IMR-90 (cell line): ENCODE results near the gene AVP. TPM values are rescaled to one million over a fixed set of nuclear protein-coding genes. Genes with fewer than 3 reads are reported as not detected.

Experiments
- ATAC-seq: fragments of 200-7000 bp; cut with Tn5 transposase; 2 replicates; pipeline ENCODE4 v1.9.1; 2020; ENCODE audit warnings: low read depth, mild to moderate bottlenecking, moderate library complexity
- BruUV-seq: library from RNA; stranded (reverse); fragments of 400-500 nt; replicated peaks from 2 replicates; lab custom pipeline; 2021; lab: Mats Ljungman, UMichigan
- CTCF ChIA-PET: fragments of 300-600 bp; formaldehyde crosslinking; extraction: SDS; loops from one replicate; lab custom pipeline; 2021; ENCODE audit warnings: antibody characterized with exemption; lab: Yijun Ruan, JAX
- POLR2A ChIA-PET: fragments of 300-600 bp; sonication (Branson Sonifier 250); formaldehyde crosslinking; loops from one replicate; lab custom pipeline; 2022; ENCODE audit warnings: antibody characterized with exemption; ENCODE audit not compliant: unreplicated experiment; lab: Charles Lee
- DNase-seq: peaks from one replicate; pipeline ENCODE4 v3.0.0; 2013
- H2AFZ ChIP-seq: replicated peaks from 2 replicates; pipeline ENCODE3; 2013; ENCODE audit warnings: low read length, mild to moderate bottlenecking; ENCODE audit not compliant: poor library complexity
- H2AK5ac ChIP-seq: 2 replicates; pipeline ENCODE4 v1.6.1; 2013; ENCODE audit warnings: low read depth, low read length, inconsistent platforms
- H2AK9ac ChIP-seq: replicated peaks from 2 replicates; pipeline ENCODE3; 2013; ENCODE audit warnings: mild to moderate bottlenecking, low read depth, low read length, moderate library complexity; ENCODE audit not compliant: poor library complexity
- H2BK120ac ChIP-seq: 2 replicates; pipeline ENCODE4 v1.6.1; 2013; ENCODE audit warnings: low read depth, low read length, inconsistent platforms
- H2BK15ac ChIP-seq: 3 replicates; pipeline ENCODE4 v1.6.1; 2013; ENCODE audit warnings: low read depth, low read length, inconsistent platforms
- H2BK20ac ChIP-seq: 2 replicates; pipeline ENCODE4 v1.6.1; 2013; ENCODE audit warnings: low read depth, mild to moderate bottlenecking, inconsistent platforms, low read length, moderate library complexity
- H2BK5ac ChIP-seq: 2 replicates; pipeline ENCODE4 v1.6.1; 2013; ENCODE audit warnings: mild to moderate bottlenecking, low read depth, low read length, inconsistent platforms; ENCODE audit not compliant: poor library complexity, severe bottlenecking
- H3K14ac ChIP-seq: replicated peaks from 2 replicates; pipeline ENCODE4 v1.6.1; 2013; ENCODE audit warnings: low read depth, low read length, inconsistent platforms
- H3K18ac ChIP-seq: 2 replicates; pipeline ENCODE4 v1.6.1; 2013; ENCODE audit warnings: low read depth, low read length, control low read depth
- H3K23ac ChIP-seq: 2 replicates; pipeline ENCODE4 v1.6.1; 2013; ENCODE audit warnings: low read depth, low read length, inconsistent platforms
- H3K27ac ChIP-seq: 2 replicates; pipeline ENCODE4 v1.5.1; 2013; ENCODE audit warnings: mild to moderate bottlenecking, control low read depth, low read length; ENCODE audit not compliant: insufficient read depth
- H3K27me3 ChIP-seq: 2 replicates; pipeline ENCODE4 v1.6.1; 2013; ENCODE audit warnings: low read length; ENCODE audit not compliant: control insufficient read depth, insufficient read depth
- H3K36me3 ChIP-seq: 2 replicates; pipeline ENCODE4 v1.6.1; 2013; ENCODE audit warnings: low read length, mixed read lengths; ENCODE audit not compliant: control insufficient read depth, insufficient read depth
- H3K4ac ChIP-seq: 2 replicates; pipeline ENCODE4 v1.6.1; 2013; ENCODE audit warnings: low read depth, low read length, inconsistent platforms
- H3K4me1 ChIP-seq: 2 replicates; pipeline ENCODE4 v1.6.1; 2013; ENCODE audit warnings: low read length, mixed read lengths; ENCODE audit not compliant: control insufficient read depth, insufficient read depth
- H3K4me2 ChIP-seq: 2 replicates; pipeline ENCODE4 v1.6.1; 2013; ENCODE audit warnings: low read depth, mild to moderate bottlenecking, control low read depth, low read length, moderate library complexity
- H3K4me3 ChIP-seq: 2 replicates; pipeline ENCODE4 v1.5.1; 2013; ENCODE audit warnings: low read depth, mild to moderate bottlenecking, control low read depth, low read length, moderate library complexity; ENCODE audit not compliant: insufficient read depth
- H3K56ac ChIP-seq: 2 replicates; pipeline ENCODE4 v1.6.1; 2013; ENCODE audit warnings: low read length, inconsistent platforms; ENCODE audit not compliant: insufficient read depth; ENCODE audit errors: extremely low read depth
- H3K79me1 ChIP-seq, 2 experiments: 2 replicates each; pipeline ENCODE4 v1.6.1; 2013; ENCODE audit warnings: low read length in 2 of 2, inconsistent platforms in 1 of 2, low read depth in 1 of 2
- H3K9ac ChIP-seq: 2 replicates; pipeline ENCODE4 v1.6.1; 2013; ENCODE audit warnings: low read depth, low read length, control low read depth
- H3K9me1 ChIP-seq: 2 replicates; pipeline ENCODE4 v1.6.1; 2013; ENCODE audit warnings: low read length, inconsistent platforms; ENCODE audit not compliant: insufficient read depth
- H3K9me3 ChIP-seq: 2 replicates; pipeline ENCODE4 v1.6.1; 2013; ENCODE audit warnings: low read length; ENCODE audit not compliant: control insufficient read depth, insufficient read depth
- H4K20me1 ChIP-seq: 2 replicates; pipeline ENCODE4 v1.6.1; 2013; ENCODE audit warnings: low read length, inconsistent platforms; ENCODE audit not compliant: insufficient read depth
- H4K5ac ChIP-seq: 2 replicates; pipeline ENCODE4 v1.6.1; 2013; ENCODE audit warnings: mild to moderate bottlenecking, low read depth, low read length, control low read depth
- H4K8ac ChIP-seq, 2 experiments: 2 replicates each; pipeline ENCODE4 v1.6.1; 2013; ENCODE audit warnings: low read depth in 2 of 2, low read length in 2 of 2, control low read depth in 1 of 2, inconsistent platforms in 1 of 2
- H4K91ac ChIP-seq: 2 replicates; pipeline ENCODE4 v1.6.1; 2013; ENCODE audit warnings: low read depth, low read length, inconsistent platforms; ENCODE audit not compliant: insufficient read depth
- BHLHE40 ChIP-seq: fragments of 150-350 bp; IDR thresholded peaks from 2 replicates; pipeline ENCODE4 v1.6.1; 2016; ENCODE audit warnings: mild to moderate bottlenecking, low read depth, low read length
- CEBPB ChIP-seq: IDR thresholded peaks from 2 replicates; pipeline ENCODE4 v1.6.1; 2012; ENCODE audit warnings: low read depth, low read length, improper control_type of control experiment
- CHD1 ChIP-seq: IDR thresholded peaks from 2 replicates; pipeline ENCODE4 v1.6.1; 2012; ENCODE audit warnings: low read depth, low read length, improper control_type of control experiment
- FOS ChIP-seq: fragments of 150-350 bp; IDR thresholded peaks from 2 replicates; pipeline ENCODE4 v1.6.1; 2016; ENCODE audit warnings: low read depth, low read length
- MAFK ChIP-seq: IDR thresholded peaks from 2 replicates; pipeline ENCODE4 v1.6.1; 2012; ENCODE audit warnings: low read depth, low read length, improper control_type of control experiment
- MAZ ChIP-seq: IDR thresholded peaks from 2 replicates; pipeline ENCODE4 v1.6.1; 2012; ENCODE audit warnings: low read depth, mild to moderate bottlenecking, low read length, improper control_type of control experiment, moderate library complexity, borderline replicate concordance
- MXI1 ChIP-seq: IDR thresholded peaks from 2 replicates; pipeline ENCODE4 v1.6.1; 2012; ENCODE audit warnings: low read depth, mild to moderate bottlenecking, low read length, moderate library complexity, borderline replicate concordance
- NFE2L2 ChIP-seq: fragments of 150-350 bp; IDR thresholded peaks from 2 replicates; pipeline ENCODE4 v1.6.1; 2016; ENCODE audit warnings: low read depth, mild to moderate bottlenecking, low read length
- POLR2A ChIP-seq: IDR thresholded peaks from 2 replicates; pipeline ENCODE4 v1.6.1; 2012; ENCODE audit warnings: mild to moderate bottlenecking, low read depth, low read length
- RAD21 ChIP-seq: IDR thresholded peaks from 2 replicates; pipeline ENCODE4 v1.6.1; 2012; ENCODE audit warnings: low read length, improper control_type of control experiment
- RCOR1 ChIP-seq: IDR thresholded peaks from 2 replicates; pipeline ENCODE4 v1.6.1; 2012; ENCODE audit warnings: mild to moderate bottlenecking, low read length, improper control_type of control experiment; ENCODE audit not compliant: insufficient replicate concordance
- RFX5 ChIP-seq: IDR thresholded peaks from 2 replicates; pipeline ENCODE4 v1.8.0; 2012; ENCODE audit warnings: low read depth, mild to moderate bottlenecking, low read length, moderate library complexity
- SMC3 ChIP-seq: fragments of 150-350 bp; IDR thresholded peaks from 2 replicates; pipeline ENCODE4 v1.6.1; 2016; ENCODE audit warnings: low read depth, mild to moderate bottlenecking, antibody characterized with exemption, low read length, moderate library complexity
- WGBS, 2 experiments: methylation state at CpG; one replicate each; pipeline versions ENCODE4 v1.1.5 to v1.1.7; 2013; ENCODE audit warnings: missing lambda C conversion rate in 2 of 2; ENCODE audit not compliant: insufficient read length in 1 of 2; ENCODE audit errors: extremely low coverage in 2 of 2; 5-methylcytosine and 5-hydroxymethylcytosine counted together
- dilution Hi-C: fragments of 300-500 bp; cut with HindIII; formaldehyde crosslinking; loops from one replicate; pipeline ENCODE4 v1.14.3; 2018; ENCODE audit warnings: low sequenced_read_pairs; ENCODE audit not compliant: unreplicated experiment
- in situ Hi-C: fragments of 300-500 bp; cut with MboI; formaldehyde crosslinking; loops from 3 replicates; pipeline ENCODE4 v1.14.3; 2019; ENCODE audit warnings: low sequenced_read_pairs, inconsistent platforms, mixed read lengths
- intact Hi-C: fragments of 100-400 bp; cut with micrococcal nuclease; formaldehyde crosslinking; loops from 2 replicates; pipeline ENCODE4 v1.10.0; 2022
- polyA plus RNA-seq, 3 experiments: library from polyadenylated mRNA; depleted of rRNA; stranded (reverse); fragments of >200 nt; gene quantifications; 2 replicates each; pipeline ENCODE4 v1.2.3, GENCODE V29; 2012; ENCODE audit warnings: low replicate concordance in 1 of 3
- total RNA-seq: library from RNA; depleted of rRNA; stranded (reverse); fragments of >200 nt; gene quantifications from 2 replicates; pipeline ENCODE4 v1.2.3, GENCODE V29; 2012
- TF ChIP-seq, protein P1 (sequence below): fragments of 150-350 bp; IDR thresholded peaks from 2 replicates; pipeline ENCODE4 v1.6.1; 2016; ENCODE audit warnings: low read depth, mild to moderate bottlenecking, low read length, moderate library complexity, borderline replicate concordance
- TF ChIP-seq, protein P2 (sequence below): fragments of 150-350 bp; IDR thresholded peaks from 2 replicates; pipeline ENCODE4 v1.6.1; 2017; ENCODE audit warnings: mild to moderate bottlenecking, antibody characterized with exemption, low read length, low read depth
- TF ChIP-seq, protein P3 (sequence below): conservative IDR thresholded peaks from 2 replicates; pipeline ENCODE4 v1.5.1; 2012; ENCODE audit warnings: mild to moderate bottlenecking, low read depth, low read length, improper control_type of control experiment

The AVP gene
- total and polyA plus RNA-seq, 2 of the 4 experiments (the other 2 are of a cell fraction), result not detected

DNA sequence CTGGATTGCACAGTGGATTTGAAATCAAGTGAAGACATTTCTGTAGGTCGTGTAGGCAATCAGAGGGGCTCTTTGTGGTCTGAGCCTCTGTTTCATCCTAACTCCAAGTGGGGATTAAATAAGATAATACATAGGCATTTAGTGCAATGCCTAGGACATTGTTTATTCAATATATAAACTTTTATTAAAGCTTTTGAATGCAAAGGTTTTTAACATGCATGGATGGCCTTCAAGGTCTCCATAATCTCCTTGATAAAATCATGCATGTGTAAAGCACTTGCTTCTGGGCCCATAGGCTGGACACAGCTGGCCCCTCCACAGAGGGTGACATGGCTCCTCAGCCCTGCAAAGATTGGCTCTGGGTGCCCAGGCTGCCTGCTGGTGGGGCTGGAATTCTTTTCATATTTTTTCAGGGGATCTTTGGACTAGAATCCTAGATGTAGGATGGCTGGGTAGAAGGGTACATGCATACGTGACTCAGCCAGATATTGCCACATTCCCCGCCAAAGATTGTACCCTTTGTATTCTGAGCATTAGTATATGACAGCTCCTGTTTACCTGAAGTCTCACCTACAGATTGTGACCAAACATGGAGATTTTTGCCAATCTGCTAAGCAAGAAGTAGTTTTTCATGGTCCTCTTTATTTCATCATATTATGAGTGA lies 19.0 kb upstream of the AVP start:
- 0 out of 2 replicates have a peak, but pooled peaks have one; percentile 11 for ATAC-seq
- no peak overlapping the region for H3K9ac ChIP-seq

More for the DNA sequence above, 19.0 kb upstream of the AVP start:
- no peak overlapping the region for H3K18ac ChIP-seq
- no peak overlapping the region for H2BK20ac ChIP-seq
- no peak overlapping the region for H3K4me3 ChIP-seq
- no peak overlapping the region for H3K23ac ChIP-seq
- no peak overlapping the region for H4K8ac ChIP-seq
- dilution Hi-C loops, result no loop called here
- no peak overlapping the region for H4K91ac ChIP-seq
- no peak overlapping the region for H4K5ac ChIP-seq
- ChIA-PET CTCF (interaction anchor here (0.9 kb wide), 1 partner anchor 26 kb away, joined by 4 read pairs; no protein-coding TSS in a partner anchor), POLR2A (no interaction called here)
- H3K9me3 ChIP-seq, result no peaks in the 10 kb centered on the region
- no peaks in the 10 kb centered on the region for H3K4me1 ChIP-seq
- no TSS peak for BruUV-seq
- no peak overlapping the region for H3K4ac ChIP-seq
- H3K9me1 ChIP-seq, result no peaks in the 10 kb centered on the region
- H2AFZ ChIP-seq, result no peak overlapping the region
- H3K36me3 ChIP-seq, result peaks cover 9% of the 10 kb centered on the region
- H3K79me1 ChIP-seq, result no peaks in the 10 kb centered on the region
- H3K56ac ChIP-seq, result no peak overlapping the region
- H2AK9ac ChIP-seq, result no peak overlapping the region
- no peak overlapping the region for H2BK120ac ChIP-seq
- TF ChIP-seq FOS (no peak), POLR2A (no peak), RAD21 (no peak), NFE2L2 (no peak), MXI1 (no peak), MAZ (no peak), CHD1 (no peak), RCOR1 (no peak), RFX5 (no peak), BHLHE40 (no peak), MAFK (no peak), SMC3 (no peak), CEBPB (no peak)
- TF ChIP-seq, protein P1, sequence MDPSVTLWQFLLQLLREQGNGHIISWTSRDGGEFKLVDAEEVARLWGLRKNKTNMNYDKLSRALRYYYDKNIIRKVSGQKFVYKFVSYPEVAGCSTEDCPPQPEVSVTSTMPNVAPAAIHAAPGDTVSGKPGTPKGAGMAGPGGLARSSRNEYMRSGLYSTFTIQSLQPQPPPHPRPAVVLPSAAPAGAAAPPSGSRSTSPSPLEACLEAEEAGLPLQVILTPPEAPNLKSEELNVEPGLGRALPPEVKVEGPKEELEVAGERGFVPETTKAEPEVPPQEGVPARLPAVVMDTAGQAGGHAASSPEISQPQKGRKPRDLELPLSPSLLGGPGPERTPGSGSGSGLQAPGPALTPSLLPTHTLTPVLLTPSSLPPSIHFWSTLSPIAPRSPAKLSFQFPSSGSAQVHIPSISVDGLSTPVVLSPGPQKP, result no peak
- TF ChIP-seq, protein P2, sequence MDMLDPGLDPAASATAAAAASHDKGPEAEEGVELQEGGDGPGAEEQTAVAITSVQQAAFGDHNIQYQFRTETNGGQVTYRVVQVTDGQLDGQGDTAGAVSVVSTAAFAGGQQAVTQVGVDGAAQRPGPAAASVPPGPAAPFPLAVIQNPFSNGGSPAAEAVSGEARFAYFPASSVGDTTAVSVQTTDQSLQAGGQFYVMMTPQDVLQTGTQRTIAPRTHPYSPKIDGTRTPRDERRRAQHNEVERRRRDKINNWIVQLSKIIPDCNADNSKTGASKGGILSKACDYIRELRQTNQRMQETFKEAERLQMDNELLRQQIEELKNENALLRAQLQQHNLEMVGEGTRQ, result no peak
- TF ChIP-seq, protein P3, sequence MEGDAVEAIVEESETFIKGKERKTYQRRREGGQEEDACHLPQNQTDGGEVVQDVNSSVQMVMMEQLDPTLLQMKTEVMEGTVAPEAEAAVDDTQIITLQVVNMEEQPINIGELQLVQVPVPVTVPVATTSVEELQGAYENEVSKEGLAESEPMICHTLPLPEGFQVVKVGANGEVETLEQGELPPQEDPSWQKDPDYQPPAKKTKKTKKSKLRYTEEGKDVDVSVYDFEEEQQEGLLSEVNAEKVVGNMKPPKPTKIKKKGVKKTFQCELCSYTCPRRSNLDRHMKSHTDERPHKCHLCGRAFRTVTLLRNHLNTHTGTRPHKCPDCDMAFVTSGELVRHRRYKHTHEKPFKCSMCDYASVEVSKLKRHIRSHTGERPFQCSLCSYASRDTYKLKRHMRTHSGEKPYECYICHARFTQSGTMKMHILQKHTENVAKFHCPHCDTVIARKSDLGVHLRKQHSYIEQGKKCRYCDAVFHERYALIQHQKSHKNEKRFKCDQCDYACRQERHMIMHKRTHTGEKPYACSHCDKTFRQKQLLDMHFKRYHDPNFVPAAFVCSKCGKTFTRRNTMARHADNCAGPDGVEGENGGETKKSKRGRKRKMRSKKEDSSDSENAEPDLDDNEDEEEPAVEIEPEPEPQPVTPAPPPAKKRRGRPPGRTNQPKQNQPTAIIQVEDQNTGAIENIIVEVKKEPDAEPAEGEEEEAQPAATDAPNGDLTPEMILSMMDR, result no peak
- no peak for DNase-seq
- in situ Hi-C loops, result no loop called here
- H2BK5ac ChIP-seq, result no peak overlapping the region
- no CpG with 5 or more reads among the region's 3 CpGs for WGBS, 2 experiments
- no peak overlapping the region for H3K4me2 ChIP-seq
- H2AK5ac ChIP-seq, result no peak overlapping the region
- H2BK15ac ChIP-seq, result no peak overlapping the region
- intact Hi-C loops, result no loop called here
- no peak overlapping the region for H3K14ac ChIP-seq
- H4K20me1 ChIP-seq, result no peaks in the 10 kb centered on the region
- no peak overlapping the region for H3K27ac ChIP-seq
- no peaks in the 10 kb centered on the region; the same call in 1 of the 2 replicates for H3K27me3 ChIP-seq
